Lung (tissue), 12 donors: Measurements from ENCODE around the gene DUSP7. TPM values are rescaled to one million over a fixed set of nuclear protein-coding genes. Genes with fewer than 3 reads are reported as not detected.

ENCODE experiments used
- ATAC-seq: fragments of 200-7000 bp; cut with Tn5 transposase; one replicate; pipeline ENCODE4 v1.9.1; 2020; ENCODE audit warnings: moderate number of reproducible peaks; ENCODE audit not compliant: insufficient read depth, low FRiP score
- DNase-seq, 3 donors: peaks; one replicate each; pipeline ENCODE4 v3.0.0-alpha.2; 2013 to 2017
- H3K27ac ChIP-seq, 2 donors: one replicate each; pipeline ENCODE4 v1.5.1; 2013; ENCODE audit warnings: mild to moderate bottlenecking in 2 of 2, moderate library complexity in 2 of 2, control low read depth in 1 of 2, inconsistent platforms in 1 of 2, low read depth in 1 of 2, low read length in 1 of 2
- H3K27me3 ChIP-seq, 3 donors: one replicate each; pipeline ENCODE4 v1.5.1; 2013; ENCODE audit warnings: low read length in 2 of 3; ENCODE audit not compliant: control insufficient read depth in 3 of 3, insufficient read depth in 3 of 3
- H3K36me3 ChIP-seq, 4 donors: one replicate each; pipeline ENCODE4 v1.5.1; 2013; ENCODE audit warnings: low read length in 4 of 4, mild to moderate bottlenecking in 1 of 4, moderate library complexity in 1 of 4; ENCODE audit not compliant: control insufficient read depth in 4 of 4, insufficient read depth in 4 of 4
- H3K4me1 ChIP-seq, 5 donors: one replicate each; pipeline ENCODE4 v1.5.1; 2013; ENCODE audit warnings: low read length in 5 of 5, mild to moderate bottlenecking in 2 of 5, moderate library complexity in 1 of 5; ENCODE audit not compliant: control insufficient read depth in 5 of 5, insufficient read depth in 5 of 5
- H3K4me3 ChIP-seq: one replicate; pipeline ENCODE4 v1.5.1; 2013; ENCODE audit warnings: mild to moderate bottlenecking, control low read depth, moderate library complexity
- H3K9ac ChIP-seq, 2 donors: one replicate each; pipeline ENCODE4 v1.5.1; 2013; ENCODE audit warnings: low read length in 2 of 2, control low read depth in 1 of 2; ENCODE audit not compliant: insufficient read depth in 1 of 2
- H3K9me3 ChIP-seq, 4 donors: one replicate each; pipeline ENCODE4 v1.5.1; 2013; ENCODE audit warnings: low read length in 3 of 4, mild to moderate bottlenecking in 1 of 4, moderate library complexity in 1 of 4; ENCODE audit not compliant: control insufficient read depth in 4 of 4, insufficient read depth in 3 of 4
- WGBS, 2 donors: extraction: QIAGEN DNeasy Blood & Tissue Kit; methylation state at CpG; one replicate each; pipeline ENCODE4 v1.1.7; 2013; 5-methylcytosine and 5-hydroxymethylcytosine counted together
- polyA plus RNA-seq, 2 donors: library from polyadenylated mRNA; stranded (reverse); fragments of 200-250 nt; gene quantifications; one replicate each; pipeline ENCODE4 v1.2.1, GENCODE V29; 2013
- total RNA-seq, 2 donors: library from RNA; depleted of rRNA in 1 of 2; stranded (reverse); fragments of >200 nt in 1 of 2; gene quantifications; one replicate each; pipeline ENCODE4 v1.2.1, GENCODE V29; 2014 to 2021
- TF ChIP-seq, protein P1 (sequence below): IDR thresholded peaks from 2 replicates; pipeline ENCODE4 v1.5.1; 2012; ENCODE audit warnings: mild to moderate bottlenecking; ENCODE audit errors: control extremely low read depth, extremely low read depth
- donor health status: control.
- donor health status: control.
- donor health status: Bipolar disorder and iron deficiency.
- donor health status: healthy.
- donor health status: DM: yes; HTN: yes; CAD: no.

Gene DUSP7
- total and polyA plus RNA-seq, 4 donors: 10.2 to 36.2 (median 20.9) TPM

DNA sequence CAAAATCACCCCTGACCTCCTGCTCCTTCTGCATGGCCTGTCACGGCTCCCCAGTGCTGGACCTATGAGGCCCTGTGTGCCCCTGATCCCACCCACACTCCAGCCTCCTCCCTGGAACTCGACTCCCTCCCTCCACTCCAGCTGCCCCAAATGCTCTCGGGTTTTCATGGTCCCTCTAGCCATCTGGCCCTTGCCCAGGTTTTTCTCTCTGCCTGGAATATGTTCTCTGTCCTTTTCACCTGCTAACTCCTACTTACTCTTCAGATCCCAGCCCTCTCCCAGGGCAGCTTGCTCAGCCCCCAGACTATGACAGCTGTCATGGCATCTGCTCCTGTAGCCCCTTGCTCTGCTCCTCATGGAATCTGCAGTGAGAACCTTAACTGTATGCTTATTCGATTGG lies 30.3 kb downstream of the DUSP7 start:
- ATAC-seq: no peak
- peaks cover 0 to 30% (median 12%) of the 10 kb centered on the region in 5 donors for H3K4me1 ChIP-seq
- no peaks in the 10 kb centered on the region for H3K9me3 ChIP-seq
- H3K4me3 ChIP-seq: no peak overlapping the region
- no peak overlapping the region for H3K9ac ChIP-seq
- H3K27ac ChIP-seq: peak overlapping the region; percentile 29 to 65
- no peaks in the 10 kb centered on the region for H3K27me3 ChIP-seq
- WGBS, 2 donors: 65 to 88% methylated on average over 4 of the region's 4 CpGs
- H3K36me3 ChIP-seq: no peaks in the 10 kb centered on the region
- TF ChIP-seq, protein P1, sequence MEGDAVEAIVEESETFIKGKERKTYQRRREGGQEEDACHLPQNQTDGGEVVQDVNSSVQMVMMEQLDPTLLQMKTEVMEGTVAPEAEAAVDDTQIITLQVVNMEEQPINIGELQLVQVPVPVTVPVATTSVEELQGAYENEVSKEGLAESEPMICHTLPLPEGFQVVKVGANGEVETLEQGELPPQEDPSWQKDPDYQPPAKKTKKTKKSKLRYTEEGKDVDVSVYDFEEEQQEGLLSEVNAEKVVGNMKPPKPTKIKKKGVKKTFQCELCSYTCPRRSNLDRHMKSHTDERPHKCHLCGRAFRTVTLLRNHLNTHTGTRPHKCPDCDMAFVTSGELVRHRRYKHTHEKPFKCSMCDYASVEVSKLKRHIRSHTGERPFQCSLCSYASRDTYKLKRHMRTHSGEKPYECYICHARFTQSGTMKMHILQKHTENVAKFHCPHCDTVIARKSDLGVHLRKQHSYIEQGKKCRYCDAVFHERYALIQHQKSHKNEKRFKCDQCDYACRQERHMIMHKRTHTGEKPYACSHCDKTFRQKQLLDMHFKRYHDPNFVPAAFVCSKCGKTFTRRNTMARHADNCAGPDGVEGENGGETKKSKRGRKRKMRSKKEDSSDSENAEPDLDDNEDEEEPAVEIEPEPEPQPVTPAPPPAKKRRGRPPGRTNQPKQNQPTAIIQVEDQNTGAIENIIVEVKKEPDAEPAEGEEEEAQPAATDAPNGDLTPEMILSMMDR: no peak
- DNase-seq: no peak

DNA sequence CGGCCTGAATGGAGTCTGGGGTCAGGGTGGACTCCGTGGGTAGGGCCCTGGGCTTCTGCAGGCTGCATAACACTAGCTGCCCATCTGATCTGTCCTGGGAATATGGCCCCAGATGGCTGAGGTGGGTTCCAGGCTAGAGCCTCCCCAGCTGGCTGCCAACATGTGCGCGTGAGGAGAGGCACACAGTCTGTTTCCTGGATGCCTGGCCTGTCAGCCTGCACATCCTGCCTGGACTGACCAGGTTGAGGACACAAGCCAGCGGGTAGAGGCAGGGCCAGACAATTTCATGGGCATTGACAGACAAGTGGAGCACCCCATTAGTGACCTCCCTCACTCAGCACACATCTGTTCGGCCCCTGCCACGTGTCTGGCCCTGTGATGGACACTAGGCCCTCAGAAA lies 30.9 kb downstream of the DUSP7 start:
- 65 to 81% methylated on average over 7 of the region's 7 CpGs for WGBS, 2 donors
- H3K4me3 ChIP-seq: no peak overlapping the region
- H3K4me1 ChIP-seq: peaks cover 0 to 33% (median 12%) of the 10 kb centered on the region in 5 donors
- no peaks in the 10 kb centered on the region for H3K27me3 ChIP-seq
- H3K27ac ChIP-seq: peak overlapping the region; percentile 65 to 92
- H3K9ac ChIP-seq: no peak overlapping the region
- TF ChIP-seq, protein P1: no peak
- no peaks in the 10 kb centered on the region for H3K9me3 ChIP-seq
- no peaks in the 10 kb centered on the region for H3K36me3 ChIP-seq
- DNase-seq (no peak), ATAC-seq (no peak)

DNA sequence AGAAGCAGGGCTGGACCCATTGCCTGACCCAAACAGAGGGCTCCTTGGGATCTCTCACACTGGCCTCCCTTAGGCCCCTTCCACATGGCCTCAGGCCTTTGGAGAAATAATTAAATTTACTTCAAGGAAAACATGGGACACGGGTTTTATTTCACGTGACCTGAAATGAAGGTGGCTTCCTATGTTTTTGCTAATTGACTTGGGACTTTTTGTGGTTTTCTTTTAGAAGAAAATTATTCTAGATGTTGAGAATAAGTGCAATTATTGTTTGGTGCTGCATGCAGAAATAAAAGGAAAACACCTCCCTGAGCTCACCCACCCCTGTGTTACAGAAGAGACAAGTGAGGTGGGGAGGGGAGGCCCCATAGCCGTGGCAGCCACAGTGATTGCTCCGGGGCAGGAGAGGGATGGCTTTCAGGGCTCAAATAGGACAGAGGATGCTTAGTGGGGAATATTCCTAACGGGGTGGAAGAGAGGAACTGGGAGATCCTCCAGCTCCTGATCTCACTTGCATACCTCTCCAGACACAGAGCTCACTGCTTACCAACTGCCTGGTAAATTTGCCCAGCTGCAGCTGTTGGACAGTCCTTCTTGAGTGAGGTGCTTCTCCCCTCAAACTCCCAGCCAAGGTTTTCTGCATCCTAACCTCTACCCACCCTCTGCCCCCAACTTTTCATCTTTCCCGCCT lies 31.5 kb downstream of the DUSP7 start:
- ATAC-seq: no peak
- no peaks in the 10 kb centered on the region for H3K27me3 ChIP-seq
- H3K4me1 ChIP-seq: peaks cover 0 to 36% (median 12%) of the 10 kb centered on the region in 5 donors
- H3K27ac ChIP-seq: peak overlapping the region; percentile 4 to 92
- TF ChIP-seq, protein P1: no peak
- no peaks in the 10 kb centered on the region for H3K36me3 ChIP-seq
- no peak overlapping the region for H3K4me3 ChIP-seq
- H3K9ac ChIP-seq: no peak overlapping the region
- DNase-seq: no peak
- 88% methylated on average over 6 of the region's 6 CpGs for WGBS, 2 donors
- H3K9me3 ChIP-seq: no peaks in the 10 kb centered on the region
